COLO668 (cell line): Measurements from ENCODE around the gene IL37.
A peak's percentile ranks its signal among the peaks of the same experiment; 100 is the strongest.
"Not testable (repeated sequence)": the region's sequence is repeated elsewhere in the genome, so short reads cannot be mapped to it uniquely, and the experiment has no call there.

Experiments
- DNase-seq: peaks from one replicate; lab custom pipeline; 2025; ENCODE audit not compliant: unreplicated experiment; lab: John Stamatoyannopoulos, UW

The IL37 gene

DNA sequence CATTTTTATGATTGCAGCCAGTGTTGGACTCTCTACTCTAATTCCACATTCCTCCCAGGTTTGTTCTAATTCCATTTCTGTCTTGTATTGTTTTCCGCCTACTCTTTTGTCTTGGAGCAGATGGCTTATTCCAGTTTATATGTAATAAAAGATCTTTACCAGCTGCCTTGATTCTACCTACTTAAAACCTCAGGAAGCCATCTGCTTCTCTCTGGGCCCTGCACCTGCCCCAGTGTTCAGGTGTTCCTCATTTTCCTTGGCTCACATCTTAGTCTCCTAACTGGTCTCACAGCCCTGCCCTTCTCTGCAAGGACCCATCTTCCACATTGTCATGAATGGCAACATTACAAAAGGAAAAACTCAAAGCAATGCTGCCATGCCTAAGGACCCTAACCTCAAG, 21.0 kb upstream of the IL37 start:
- peak; percentile 7 for DNase-seq

- DNase-seq, result peak; percentile 26
Observed at GRCh38 chr2:112891385-112891831, 19.6 kb upstream of the IL37 start.

- DNase-seq, result no peak
Observed at GRCh38 chr2:112893752-112894151, 17.2 kb upstream of the IL37 start.

DNA sequence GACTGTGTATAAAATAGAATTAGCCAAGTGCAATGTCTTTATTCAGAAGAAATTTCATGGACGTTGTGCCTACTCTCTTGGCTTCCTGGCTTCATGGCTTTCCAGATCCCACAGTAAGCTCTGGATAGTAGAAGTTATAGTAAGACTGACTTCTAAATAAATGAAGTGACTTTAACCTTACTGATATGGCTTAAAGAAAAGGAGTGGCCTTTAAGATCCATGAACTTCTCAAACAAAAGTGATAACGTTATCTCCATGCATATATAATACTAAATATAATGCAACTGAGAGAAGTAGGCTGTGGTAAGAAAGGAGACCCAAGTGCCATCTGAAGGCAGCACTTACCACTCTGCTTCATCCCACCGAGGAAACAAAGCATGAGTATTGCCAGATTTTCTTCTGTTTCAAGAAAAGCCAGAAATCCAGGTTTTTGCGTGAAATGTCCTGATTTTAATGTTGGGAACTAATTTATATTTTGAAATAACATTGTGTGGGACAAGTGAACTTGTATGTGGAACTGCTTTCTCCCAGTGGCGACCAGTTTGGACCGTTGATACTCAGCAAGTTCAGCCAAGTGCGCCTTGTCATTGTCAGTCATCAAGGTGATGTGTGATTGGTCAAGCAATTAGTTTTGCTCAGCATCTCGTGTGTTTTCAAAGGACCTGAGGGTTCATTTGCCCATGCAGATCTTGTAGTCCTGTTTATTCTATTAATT, 13.9 kb upstream of the IL37 start:
- DNase-seq, result no peak

GRCh38 chr2:112897624-112897978, 13.4 kb upstream of the IL37 start:
- no peak for DNase-seq

- DNase-seq, result not testable (repeated sequence)
Observed at GRCh38 chr2:112901431-112902065, 9.4 kb upstream of the IL37 start.

GRCh38 chr2:112902816-112903215, 8.1 kb upstream of the IL37 start:
- no peak for DNase-seq

DNA sequence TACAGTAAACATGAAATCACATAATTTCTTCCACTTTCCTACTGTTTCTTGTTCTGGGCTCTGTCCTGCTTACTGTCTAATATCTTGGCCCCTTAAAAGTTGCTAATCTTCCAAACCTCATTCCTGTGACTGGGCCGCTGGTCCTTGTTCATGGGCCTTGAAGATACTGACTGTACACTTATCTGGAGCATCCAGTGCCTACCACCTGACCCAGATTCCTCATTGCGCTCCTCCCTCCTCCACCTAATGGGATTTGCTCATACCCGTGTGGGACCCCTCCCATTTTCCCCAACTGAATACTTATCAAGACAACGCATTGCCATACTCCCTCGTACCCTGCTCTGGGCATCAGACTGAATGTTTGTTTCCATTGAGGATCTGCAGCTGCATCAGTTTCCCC, 6.1 kb upstream of the IL37 start:
- DNase-seq, result no peak

- no peak for DNase-seq
Observed at GRCh38 chr2:112906276-112906675, 4.7 kb upstream of the IL37 start.

DNA sequence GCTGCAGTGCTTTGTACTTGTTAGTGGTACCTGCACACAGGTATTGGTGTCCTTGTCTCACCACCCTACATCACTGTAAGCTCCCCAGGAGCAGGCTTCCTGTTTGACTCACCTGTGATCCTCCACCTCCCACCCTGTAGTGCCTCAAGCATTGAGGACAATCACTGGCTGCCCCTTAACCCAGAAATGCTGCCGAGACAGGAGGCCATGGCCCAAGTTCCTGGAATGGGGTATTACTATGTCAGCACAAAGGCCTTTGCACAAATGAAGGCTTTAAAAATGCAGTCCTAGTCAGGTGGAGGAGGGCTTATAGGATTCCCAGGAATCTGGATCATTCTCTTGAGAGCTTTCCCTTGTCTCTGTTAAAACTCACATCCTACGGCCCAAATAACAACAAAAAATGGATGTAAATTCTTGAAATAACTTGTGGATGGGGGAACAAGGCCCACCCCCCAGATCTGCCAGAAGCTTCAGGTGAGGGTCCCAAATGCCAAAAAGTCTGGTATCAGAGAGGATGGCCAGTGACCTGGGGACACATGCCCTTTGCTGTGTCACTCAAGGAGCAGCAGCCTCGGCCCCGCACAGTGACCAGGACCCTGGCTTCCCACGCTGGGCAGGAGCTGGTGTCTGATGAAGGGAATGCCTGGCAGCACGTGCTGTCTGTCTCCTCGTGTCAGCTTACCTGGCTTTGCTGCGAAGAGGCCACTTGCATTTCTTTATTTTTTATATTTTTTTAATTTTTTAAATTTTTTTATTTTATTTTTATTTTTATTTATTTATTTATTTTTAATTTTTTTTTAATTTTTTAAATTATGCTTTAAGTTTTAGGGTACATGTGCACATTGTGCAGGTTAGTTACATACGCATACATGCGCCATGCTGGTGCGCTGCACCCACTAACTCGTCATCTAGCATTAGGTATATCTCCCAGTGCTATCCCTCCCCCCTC, 3.7 kb upstream of the IL37 start:
- DNase-seq, result no peak

- DNase-seq, result not testable (repeated sequence)
Observed at GRCh38 chr2:112908559-112908958, 2.4 kb upstream of the IL37 start.

- no peak for DNase-seq
Observed at GRCh38 chr2:112910219-112910618, 746 bp upstream of the IL37 start.

DNA sequence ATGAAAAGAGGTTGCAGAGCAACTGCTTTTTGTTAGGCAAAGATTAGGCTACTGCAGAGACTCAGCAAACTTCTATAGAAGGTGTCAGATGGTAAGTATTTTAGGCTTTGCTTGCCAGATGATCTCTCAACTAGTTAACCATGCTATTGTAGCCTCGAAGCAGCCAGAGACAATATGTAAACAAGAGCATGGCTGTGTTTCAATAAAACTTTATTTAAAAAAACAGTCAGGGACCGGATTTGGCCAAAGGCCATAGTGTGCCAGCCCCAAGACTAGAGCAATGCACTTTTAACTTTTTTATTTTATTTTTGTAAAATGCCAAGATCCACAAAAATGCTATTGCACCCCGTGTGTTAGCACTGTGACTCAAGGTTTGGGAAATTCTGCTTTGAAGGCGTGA, 1.4 kb downstream of the IL37 start:
- no peak for DNase-seq

DNA sequence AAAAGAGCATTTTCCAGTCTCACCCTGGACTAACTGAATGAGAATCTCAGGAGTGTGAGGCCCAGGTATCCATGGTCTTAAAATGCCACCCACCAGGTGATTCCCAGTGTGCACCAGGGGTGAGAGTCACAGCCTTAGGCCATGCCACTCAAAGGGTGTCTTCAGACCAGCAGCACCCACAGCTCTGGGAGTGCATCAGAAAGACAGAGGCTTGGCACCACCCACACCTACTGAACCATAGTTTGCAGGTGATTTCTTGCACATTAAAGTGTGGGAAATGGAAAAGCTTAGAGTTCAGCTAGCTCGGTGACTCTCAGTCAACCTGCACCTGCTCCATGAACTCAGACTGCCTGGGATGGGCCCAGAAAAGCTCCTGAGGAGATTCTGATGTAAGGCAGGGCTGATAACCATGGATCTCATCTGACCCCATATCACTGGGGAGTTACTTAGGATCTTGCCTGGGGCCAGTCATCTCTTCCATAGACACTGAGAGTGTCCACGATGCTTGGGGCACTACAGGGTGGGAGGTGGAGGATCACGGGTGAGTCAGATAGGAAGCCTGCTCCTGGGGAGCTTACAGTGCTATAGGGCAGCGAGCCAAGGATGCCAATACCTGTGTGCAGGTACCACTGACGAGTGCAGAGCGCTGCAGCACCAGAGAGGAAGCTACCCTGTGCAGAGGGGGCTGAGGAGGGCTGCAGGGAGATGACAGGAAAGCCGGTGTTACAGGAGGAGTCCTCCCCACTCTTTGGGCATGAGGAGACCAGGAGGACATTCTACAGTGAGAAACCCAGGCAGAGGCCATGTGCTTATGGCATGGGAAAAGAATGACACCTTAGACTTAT, 4.6 kb downstream of the IL37 start:
- no peak for DNase-seq

DNA sequence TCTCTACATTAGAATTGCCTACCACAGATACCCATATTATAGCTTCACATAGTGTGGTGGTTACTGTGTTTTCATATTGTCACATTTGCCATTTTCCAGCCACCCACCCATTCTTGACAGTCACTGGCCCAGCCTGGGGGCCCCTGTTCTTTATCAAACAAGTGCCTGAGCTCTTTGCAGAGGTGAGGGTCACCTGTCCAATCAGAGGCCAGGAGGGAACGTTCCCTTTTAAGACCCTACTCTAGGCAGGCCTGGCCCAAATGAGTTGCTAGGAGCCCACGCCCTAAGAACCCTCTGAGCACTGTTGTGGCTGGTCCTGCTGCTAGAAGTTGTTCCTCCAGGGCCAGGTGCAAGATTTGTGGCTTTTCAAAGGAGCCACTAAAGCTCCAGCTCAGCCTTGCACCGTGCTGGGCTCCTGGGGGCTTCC, 5.2 kb downstream of the IL37 start:
- no peak for DNase-seq

DNA sequence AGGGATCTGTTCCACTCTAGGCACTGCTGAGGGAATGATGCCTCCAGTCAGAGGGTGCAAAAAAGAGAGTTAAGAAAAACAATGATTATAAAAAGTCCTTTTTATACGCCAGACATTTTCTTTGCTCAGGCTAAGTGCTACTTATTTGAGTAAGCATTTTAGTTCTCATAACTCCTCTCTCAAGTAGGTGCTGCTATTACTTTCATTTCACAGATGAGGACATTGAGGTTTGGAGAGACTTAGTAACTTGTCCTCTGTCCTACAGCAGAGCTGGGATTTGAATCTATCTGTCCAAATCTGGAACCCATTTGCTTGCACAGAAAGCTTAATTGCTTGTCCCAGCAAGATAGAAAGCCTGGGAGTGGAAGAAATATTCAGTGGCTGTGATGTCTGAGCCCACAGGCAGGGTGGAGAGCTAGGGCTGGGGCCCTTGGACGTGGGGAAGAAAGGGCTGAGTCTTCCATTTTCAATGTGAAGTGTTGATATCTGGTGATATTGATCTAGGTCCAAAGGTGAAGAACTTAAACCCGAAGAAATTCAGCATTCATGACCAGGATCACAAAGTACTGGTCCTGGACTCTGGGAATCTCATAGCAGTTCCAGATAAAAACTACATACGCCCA, 5.8 kb downstream of the IL37 start:
- no peak for DNase-seq

GRCh38 chr2:112917856-112918255, 6.9 kb downstream of the IL37 start:
- no peak for DNase-seq

DNA sequence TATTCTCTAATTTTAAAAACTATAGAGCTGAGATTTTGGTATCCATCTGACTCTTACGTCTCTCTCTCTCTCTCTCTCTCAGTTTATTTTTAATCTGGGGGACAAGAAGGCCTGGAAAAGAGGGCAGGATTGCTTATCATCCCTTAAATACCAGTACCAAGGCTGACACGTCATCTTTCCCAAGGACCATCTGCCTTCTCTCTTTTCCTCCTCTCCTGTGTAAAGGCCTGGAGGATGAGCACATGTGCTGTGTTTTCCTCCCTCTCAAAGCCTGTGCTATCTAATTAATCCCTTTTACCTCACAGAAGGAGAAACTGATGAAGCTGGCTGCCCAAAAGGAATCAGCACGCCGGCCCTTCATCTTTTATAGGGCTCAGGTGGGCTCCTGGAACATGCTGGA, 7.3 kb downstream of the IL37 start:
- no peak for DNase-seq

GRCh38 chr2:112919086-112919485, 8.1 kb downstream of the IL37 start:
- DNase-seq, result no peak

DNA sequence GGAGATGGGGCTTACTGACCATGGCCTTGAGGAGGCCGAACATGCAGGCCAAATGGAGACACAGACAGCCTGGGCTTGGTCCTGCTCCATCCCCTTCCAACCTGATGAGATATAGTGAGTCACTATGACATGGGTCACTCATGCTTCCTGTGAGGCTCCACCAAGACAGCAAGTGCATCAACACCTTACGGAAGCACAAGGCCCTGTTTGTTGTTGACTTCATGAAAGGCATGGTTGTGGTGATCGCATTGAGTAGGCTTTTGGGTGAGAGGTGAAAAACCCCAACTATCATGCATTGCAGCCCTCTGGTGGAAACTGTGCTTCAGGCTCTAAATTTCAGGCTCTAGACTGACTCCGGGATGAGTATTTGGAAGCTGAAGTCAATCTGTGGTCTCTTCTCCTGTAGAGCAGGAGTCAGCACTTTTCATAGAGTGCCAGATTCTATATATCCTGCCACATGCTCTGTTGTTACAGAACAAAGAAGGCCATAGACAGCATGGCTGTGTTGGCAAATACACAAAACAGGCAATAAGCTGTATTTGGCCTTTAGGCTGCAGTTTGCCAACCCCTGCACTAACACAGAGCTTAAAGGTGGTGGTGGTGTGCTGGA, 10.1 kb downstream of the IL37 start:
- DNase-seq, result no peak
